WTC11 (cell line): ENCODE data around the gene AP1G2. TPM values are rescaled to one million over a fixed set of nuclear protein-coding genes. Genes with fewer than 3 reads are reported as not detected.

Experiments used
- ATAC-seq: fragments of 200-7000 bp; cut with Tn5 transposase; 2 replicates; pipeline ENCODE4 v1.10.0; 2021; ENCODE audit warnings: mild to moderate bottlenecking, moderate library complexity
- CTCF ChIA-PET: fragments of 300-600 bp; sonication (Branson Sonifier 250); formaldehyde crosslinking; loops from one replicate; lab custom pipeline; 2021; ENCODE audit warnings: antibody characterized with exemption; lab: Charles Lee
- POLR2A ChIA-PET: fragments of 350-600 bp; sonication (Branson Sonifier 250); formaldehyde crosslinking; loops from one replicate; lab custom pipeline; 2021; ENCODE audit warnings: antibody characterized with exemption; lab: Charles Lee
- DNase-seq: peaks from one replicate; pipeline ENCODE4 v3.0.0; 2021; ENCODE audit warnings: low spot score
- H3K27ac Mint-ChIP-seq: 2 replicates; pipeline ENCODE4 v1.8.0; 2021; ENCODE audit warnings: mixed read lengths
- H3K27me3 Mint-ChIP-seq: 2 replicates; pipeline ENCODE4 v1.8.0; 2021; ENCODE audit warnings: low read depth, mild to moderate bottlenecking, moderate library complexity, mixed read lengths
- H3K36me3 Mint-ChIP-seq: 2 replicates; pipeline ENCODE4 v1.8.0; 2021; ENCODE audit warnings: mixed read lengths
- H3K4me1 Mint-ChIP-seq: 2 replicates; pipeline ENCODE4 v1.8.0; 2022; ENCODE audit warnings: mixed read lengths
- H3K4me3 Mint-ChIP-seq: 2 replicates; pipeline ENCODE4 v1.8.0; 2021; ENCODE audit warnings: mild to moderate bottlenecking, moderate library complexity, mixed read lengths
- H3K9me3 Mint-ChIP-seq: 2 replicates; pipeline ENCODE4 v1.8.0; 2021; ENCODE audit warnings: mixed read lengths
- ARID4B ChIP-seq: sonication (generic); formaldehyde crosslinking; IDR thresholded peaks from 2 replicates; pipeline ENCODE4 v1.8.0; 2023; ENCODE audit warnings: missing genetic modification reagents, mild to moderate bottlenecking, borderline replicate concordance
- CDX4 ChIP-seq: fragments of 250-450 bp; sonication (Bioruptor Pico); IDR thresholded peaks from 2 replicates; pipeline ENCODE4 v1.9.0; 2021; ENCODE audit warnings: moderate library complexity, mild to moderate bottlenecking, inconsistent platforms, borderline replicate concordance
- CREM ChIP-seq: sonication (generic); formaldehyde crosslinking; IDR thresholded peaks from 2 replicates; pipeline ENCODE4 v1.8.1; 2022; ENCODE audit warnings: mild to moderate bottlenecking, missing genetic modification reagents, moderate library complexity
- EMX1 ChIP-seq: fragments of 250-450 bp; sonication (Bioruptor Pico); IDR thresholded peaks from 2 replicates; pipeline ENCODE4 v1.8.0; 2021; ENCODE audit warnings: mild to moderate bottlenecking
- FOXP4 ChIP-seq: sonication (generic); formaldehyde crosslinking; IDR thresholded peaks from 2 replicates; pipeline ENCODE4 v1.8.0; 2022; ENCODE audit warnings: mild to moderate bottlenecking, missing genetic modification reagents
- GRHL2 ChIP-seq: fragments of 250-450 bp; sonication (Bioruptor Pico); IDR thresholded peaks from 2 replicates; pipeline ENCODE4 v1.8.0; 2022; ENCODE audit warnings: mild to moderate bottlenecking, moderate library complexity; ENCODE audit not compliant: insufficient replicate concordance, severe bottlenecking
- HMGXB4 ChIP-seq: sonication (generic); formaldehyde crosslinking; IDR thresholded peaks from 2 replicates; pipeline ENCODE4 v1.8.1; 2023; ENCODE audit warnings: mild to moderate bottlenecking, moderate library complexity, missing genetic modification reagents
- JAZF1 ChIP-seq: fragments of 250-450 bp; sonication (Bioruptor Pico); IDR thresholded peaks from 2 replicates; pipeline ENCODE4 v1.9.0; 2021; ENCODE audit warnings: moderate library complexity, mild to moderate bottlenecking, inconsistent platforms
- MAX ChIP-seq: sonication (generic); formaldehyde crosslinking; IDR thresholded peaks from 2 replicates; pipeline ENCODE4 v1.8.0; 2022; ENCODE audit warnings: mild to moderate bottlenecking, missing genetic modification reagents
- NFE2L1 ChIP-seq: sonication (generic); formaldehyde crosslinking; IDR thresholded peaks from 2 replicates; pipeline ENCODE4 v1.8.1; 2023; ENCODE audit warnings: missing genetic modification reagents
- PRDM15 ChIP-seq: sonication (generic); formaldehyde crosslinking; IDR thresholded peaks from 2 replicates; pipeline ENCODE4 v1.8.0; 2022; ENCODE audit warnings: missing genetic modification reagents
- RELA ChIP-seq: sonication (generic); formaldehyde crosslinking; IDR thresholded peaks from 2 replicates; pipeline ENCODE4 v1.8.1; 2022; ENCODE audit warnings: missing genetic modification reagents, mild to moderate bottlenecking, borderline replicate concordance
- SP1 ChIP-seq: sonication (generic); formaldehyde crosslinking; conservative IDR thresholded peaks from 2 replicates; pipeline ENCODE4 v1.8.1; 2022; ENCODE audit warnings: missing genetic modification reagents
- TEAD4 ChIP-seq: sonication (generic); formaldehyde crosslinking; IDR thresholded peaks from 2 replicates; pipeline ENCODE4 v1.8.0; 2022; ENCODE audit warnings: mild to moderate bottlenecking, missing genetic modification reagents
- ZBTB43 ChIP-seq: sonication (generic); formaldehyde crosslinking; IDR thresholded peaks from 2 replicates; pipeline ENCODE4 v1.8.1; 2023; ENCODE audit warnings: mild to moderate bottlenecking, missing genetic modification reagents
- ZNF121 ChIP-seq: sonication (generic); formaldehyde crosslinking; IDR thresholded peaks from 2 replicates; pipeline ENCODE4 v1.8.0; 2023; ENCODE audit warnings: missing genetic modification reagents
- ZNF512 ChIP-seq: sonication (generic); formaldehyde crosslinking; IDR thresholded peaks from 2 replicates; pipeline ENCODE4 v1.8.1; 2022; ENCODE audit warnings: missing genetic modification reagents, borderline replicate concordance
- ZNF671 ChIP-seq: fragments of 250-450 bp; sonication (Bioruptor Pico); IDR thresholded peaks from 2 replicates; pipeline ENCODE4 v1.8.0; 2021; ENCODE audit warnings: mild to moderate bottlenecking
- total RNA-seq: library from RNA; stranded (reverse); gene quantifications from 3 replicates; pipeline ENCODE4 v1.2.3, GENCODE V29; 2021

AP1G2 gene
- total RNA-seq, 1 experiment from 2014 or later, result 122 TPM

GRCh38 chr14:23544511-23545447, 22.8 kb downstream of the AP1G2 start:
- TF ChIP-seq CDX4 (CRISPR knock-in tag) (no peak), FOXP4 (CRISPR knock-in tag) (no peak), ZNF671 (CRISPR knock-in tag) (no peak), EMX1 (CRISPR knock-in tag) (0 out of 2 replicates have a peak, but pooled peaks have one; percentile 26), MAX (CRISPR knock-in tag) (peak; percentile 66; the same call in 1 of the 2 replicates), CREM (CRISPR knock-in tag) (no peak), RELA (CRISPR knock-in tag) (no peak), NFE2L1 (0 out of 2 replicates have a peak, but pooled peaks have one; percentile 22), ZNF121 (CRISPR knock-in tag) (peak; percentile 97), ZNF512 (CRISPR knock-in tag) (peak; percentile 64; the same call in 1 of the 2 replicates), PRDM15 (peak; percentile 71), GRHL2 (CRISPR knock-in tag) (no peak), SP1 (CRISPR knock-in tag) (peak; percentile 50), ARID4B (CRISPR knock-in tag) (0 out of 2 replicates have a peak, but pooled peaks have one; percentile 43), TEAD4 (CRISPR knock-in tag) (no peak), ZBTB43 (peak; percentile 99), HMGXB4 (CRISPR knock-in tag) (no peak), JAZF1 (CRISPR knock-in tag) (no peak)
- no peaks in the 10 kb centered on the region for H3K9me3 Mint-ChIP-seq
- peaks cover 12% of the 10 kb centered on the region for H3K36me3 Mint-ChIP-seq
- peak; percentile 86 for DNase-seq
- ATAC-seq, result peak; percentile 59
- POLR2A ChIA-PET, result interaction anchor here (0.6 to 7.8 kb wide), 5 partner anchors 7 to 226 kb away, joined by 3 to 100 read pairs (median 5); partner anchors contain the start of gene THTPA
- peaks cover 22% of the 10 kb centered on the region for H3K4me1 Mint-ChIP-seq
- peak overlapping the region; percentile 57 for H3K4me3 Mint-ChIP-seq
- H3K27me3 Mint-ChIP-seq, result no peaks in the 10 kb centered on the region
- CTCF ChIA-PET, result interaction anchor here (0.6 to 3.1 kb wide), 7 partner anchors 14 to 150 kb away, joined by 3 to 23 read pairs (median 6); no protein-coding TSS in a partner anchor
- no peak overlapping the region; the same call in none of the 2 replicates for H3K27ac Mint-ChIP-seq
